Epithelial cell of esophagus (primary cell): ENCODE measurements around the gene SPTB.
A peak's percentile ranks its signal among the peaks of the same experiment; 100 is the strongest.

ENCODE experiments used
- DNase-seq: peaks from one replicate; pipeline ENCODE4 v3.0.0; 2010; ENCODE audit warnings: low read depth
- H3K4me3 ChIP-seq: 2 replicates; pipeline ENCODE4 v1.5.1; 2011; ENCODE audit warnings: mild to moderate bottlenecking, low read length, control low read depth
- TF ChIP-seq, protein P1 (sequence below): IDR thresholded peaks from 2 replicates; pipeline ENCODE4 v1.5.1; 2011; ENCODE audit warnings: low read depth, mild to moderate bottlenecking, low read length, control low read depth, inconsistent platforms; ENCODE audit not compliant: insufficient read depth; ENCODE audit errors: missing control alignments

The SPTB gene

DNA sequence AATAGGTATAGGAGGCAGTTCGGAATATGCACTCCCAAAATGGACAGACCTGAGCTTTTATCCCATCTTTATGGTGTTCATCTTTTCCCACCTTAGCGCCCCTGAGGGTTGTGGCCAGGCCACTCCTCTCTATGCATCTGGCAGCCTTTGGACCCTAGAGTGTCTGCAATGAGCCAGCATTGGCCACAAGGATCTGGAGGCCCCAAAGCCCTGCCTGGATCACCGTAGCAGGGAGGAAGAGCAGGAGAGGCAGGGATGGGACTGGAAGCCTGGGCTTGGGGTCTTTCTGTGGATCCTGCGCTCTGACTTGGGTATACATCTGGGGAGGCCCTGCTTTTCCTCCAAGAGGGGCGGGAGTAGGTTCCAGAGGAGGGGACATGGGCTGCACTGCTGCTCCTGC lies 123.0 kb downstream of the SPTB start:
- DNase-seq, result no peak
- no peak overlapping the region for H3K4me3 ChIP-seq
- TF ChIP-seq, protein P1, sequence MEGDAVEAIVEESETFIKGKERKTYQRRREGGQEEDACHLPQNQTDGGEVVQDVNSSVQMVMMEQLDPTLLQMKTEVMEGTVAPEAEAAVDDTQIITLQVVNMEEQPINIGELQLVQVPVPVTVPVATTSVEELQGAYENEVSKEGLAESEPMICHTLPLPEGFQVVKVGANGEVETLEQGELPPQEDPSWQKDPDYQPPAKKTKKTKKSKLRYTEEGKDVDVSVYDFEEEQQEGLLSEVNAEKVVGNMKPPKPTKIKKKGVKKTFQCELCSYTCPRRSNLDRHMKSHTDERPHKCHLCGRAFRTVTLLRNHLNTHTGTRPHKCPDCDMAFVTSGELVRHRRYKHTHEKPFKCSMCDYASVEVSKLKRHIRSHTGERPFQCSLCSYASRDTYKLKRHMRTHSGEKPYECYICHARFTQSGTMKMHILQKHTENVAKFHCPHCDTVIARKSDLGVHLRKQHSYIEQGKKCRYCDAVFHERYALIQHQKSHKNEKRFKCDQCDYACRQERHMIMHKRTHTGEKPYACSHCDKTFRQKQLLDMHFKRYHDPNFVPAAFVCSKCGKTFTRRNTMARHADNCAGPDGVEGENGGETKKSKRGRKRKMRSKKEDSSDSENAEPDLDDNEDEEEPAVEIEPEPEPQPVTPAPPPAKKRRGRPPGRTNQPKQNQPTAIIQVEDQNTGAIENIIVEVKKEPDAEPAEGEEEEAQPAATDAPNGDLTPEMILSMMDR, result no peak

- H3K4me3 ChIP-seq, result no peak overlapping the region
- DNase-seq, result peak; percentile 97
- TF ChIP-seq, protein P1, result no peak
Observed at GRCh38 chr14:64755781-64756221, 123.9 kb downstream of the SPTB start.

GRCh38 chr14:64754685-64755084 lies 125.0 kb downstream of the SPTB start:
- no peak overlapping the region for H3K4me3 ChIP-seq
- TF ChIP-seq, protein P1, result no peak
- DNase-seq, result no peak

GRCh38 chr14:64753999-64754398 lies 125.7 kb downstream of the SPTB start:
- TF ChIP-seq, protein P1, result no peak
- no peak overlapping the region for H3K4me3 ChIP-seq
- DNase-seq, result no peak

DNA sequence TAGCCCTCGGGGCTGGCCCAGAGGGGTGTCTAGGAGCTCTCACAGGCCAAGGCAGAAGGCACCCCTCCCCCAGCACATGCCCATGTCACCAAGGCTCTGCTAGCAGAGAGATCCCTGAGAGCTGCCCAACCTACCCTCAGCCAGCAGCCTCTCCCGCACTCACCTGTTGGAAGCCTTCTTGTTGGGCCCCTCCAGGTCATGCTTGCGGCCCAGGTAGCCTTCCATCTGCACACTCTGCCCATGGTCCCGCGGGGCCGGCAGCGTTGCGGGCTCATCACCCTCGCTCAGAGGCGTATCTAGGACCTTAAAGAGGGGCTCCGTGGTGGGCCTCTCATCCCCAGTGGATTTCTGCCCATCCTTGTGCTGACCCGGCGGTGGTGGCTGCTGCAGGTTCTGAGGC lies 126.3 kb downstream of the SPTB start:
- TF ChIP-seq, protein P1, result no peak
- no peak for DNase-seq
- no peak overlapping the region for H3K4me3 ChIP-seq

GRCh38 chr14:64752909-64753308 lies 126.8 kb downstream of the SPTB start:
- no peak overlapping the region for H3K4me3 ChIP-seq
- no peak for DNase-seq
- TF ChIP-seq, protein P1, result no peak

DNA sequence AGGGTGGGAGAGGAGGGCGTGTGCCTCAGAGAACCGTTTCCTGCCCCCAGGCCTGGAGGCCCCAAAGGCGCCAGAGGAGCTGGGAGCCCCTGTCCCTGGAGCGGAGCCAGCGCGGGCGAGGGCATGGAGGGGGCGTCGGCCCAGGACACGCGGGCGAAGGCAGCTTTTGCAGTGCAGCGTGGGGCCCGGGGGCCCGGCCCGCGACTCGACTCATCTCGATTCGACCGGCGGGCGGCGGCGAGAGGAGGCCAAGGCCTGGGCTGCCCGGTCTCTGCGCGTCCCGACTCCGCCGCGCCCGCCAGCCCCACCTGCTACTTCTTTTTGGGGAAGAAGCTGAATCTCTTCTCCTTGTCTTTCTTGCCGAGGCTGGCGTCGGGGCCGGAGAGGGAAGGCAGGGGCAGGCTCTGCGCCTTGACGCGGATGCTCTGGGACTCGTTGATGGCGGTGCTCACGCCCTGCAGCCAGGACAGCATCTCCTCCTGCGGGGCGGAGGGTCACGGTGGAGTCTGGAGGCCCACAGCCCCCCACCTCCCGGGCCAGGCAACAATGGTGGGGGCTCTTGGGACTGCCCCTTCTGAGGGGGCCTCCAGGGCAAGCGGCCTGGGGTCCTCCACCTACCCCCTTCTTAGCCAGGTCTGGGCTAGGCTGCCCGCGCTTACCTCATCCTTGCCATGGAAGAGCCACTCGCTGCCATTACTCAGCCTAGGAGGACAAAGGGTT lies 130.6 kb downstream of the SPTB start:
- TF ChIP-seq, protein P1, result no peak
- H3K4me3 ChIP-seq, result no peak overlapping the region
- no peak for DNase-seq
